ENCODE data around the gene SORCS2. TPM values are rescaled to one million over a fixed set of nuclear protein-coding genes. Genes with fewer than 3 reads are reported as not detected.

Gene SORCS2
- polyA plus RNA-seq, 1 donor from 2014 or later, result 1.0 TPM

DNA sequence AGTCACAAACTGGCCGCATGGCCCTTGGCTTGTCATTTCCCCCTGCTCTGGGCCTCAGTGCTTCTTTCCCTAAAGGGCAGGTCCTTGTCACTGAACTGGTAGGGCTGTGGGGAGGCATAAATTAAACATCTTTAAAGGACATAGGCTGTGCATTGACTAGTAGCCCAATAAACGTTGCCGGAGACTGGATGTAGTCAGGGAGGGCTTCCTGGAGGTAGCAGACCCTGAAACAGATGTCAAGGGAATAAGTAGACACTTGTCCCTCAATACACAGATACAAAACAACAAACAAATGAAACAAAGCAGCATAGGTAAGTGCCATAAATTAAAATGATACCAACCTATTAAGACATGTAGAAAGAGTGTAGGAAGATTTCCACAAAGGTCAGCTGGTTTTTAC, 314.2 kb downstream of the SORCS2 start:
- Histone ChIP-seq H3F3A (ENCODE audit: insufficient read depth, low read length, poor library complexity, severe bottlenecking) (no peaks in the 10 kb centered on the region), H3K79me2 (replicated peaks; ENCODE audit: insufficient read depth, low read length) (no peaks in the 10 kb centered on the region), H3K27me3 (ENCODE audit: insufficient read depth, low read depth, low read length) (no peaks in the 10 kb centered on the region), H3K9ac (ENCODE audit: low read length) (no peak overlapping the region), H3K4me3 (ENCODE audit: low read length) (no peak overlapping the region), H3K27ac (ENCODE audit: low read length) (no peak overlapping the region), H3K9me3 (ENCODE audit: low read length) (no peaks in the 10 kb centered on the region), H3K36me3 (ENCODE audit: insufficient read depth, low read length) (no peaks in the 10 kb centered on the region), H3K9me2 (ENCODE audit: insufficient read depth, low read length) (no peaks in the 10 kb centered on the region), H3K4me2 (ENCODE audit: low read length) (no peak overlapping the region), H2AFZ (ENCODE audit: low read depth, low read length) (no peak overlapping the region), H4K20me1 (ENCODE audit: insufficient read depth) (no peaks in the 10 kb centered on the region)
- TF ChIP-seq, protein P1, sequence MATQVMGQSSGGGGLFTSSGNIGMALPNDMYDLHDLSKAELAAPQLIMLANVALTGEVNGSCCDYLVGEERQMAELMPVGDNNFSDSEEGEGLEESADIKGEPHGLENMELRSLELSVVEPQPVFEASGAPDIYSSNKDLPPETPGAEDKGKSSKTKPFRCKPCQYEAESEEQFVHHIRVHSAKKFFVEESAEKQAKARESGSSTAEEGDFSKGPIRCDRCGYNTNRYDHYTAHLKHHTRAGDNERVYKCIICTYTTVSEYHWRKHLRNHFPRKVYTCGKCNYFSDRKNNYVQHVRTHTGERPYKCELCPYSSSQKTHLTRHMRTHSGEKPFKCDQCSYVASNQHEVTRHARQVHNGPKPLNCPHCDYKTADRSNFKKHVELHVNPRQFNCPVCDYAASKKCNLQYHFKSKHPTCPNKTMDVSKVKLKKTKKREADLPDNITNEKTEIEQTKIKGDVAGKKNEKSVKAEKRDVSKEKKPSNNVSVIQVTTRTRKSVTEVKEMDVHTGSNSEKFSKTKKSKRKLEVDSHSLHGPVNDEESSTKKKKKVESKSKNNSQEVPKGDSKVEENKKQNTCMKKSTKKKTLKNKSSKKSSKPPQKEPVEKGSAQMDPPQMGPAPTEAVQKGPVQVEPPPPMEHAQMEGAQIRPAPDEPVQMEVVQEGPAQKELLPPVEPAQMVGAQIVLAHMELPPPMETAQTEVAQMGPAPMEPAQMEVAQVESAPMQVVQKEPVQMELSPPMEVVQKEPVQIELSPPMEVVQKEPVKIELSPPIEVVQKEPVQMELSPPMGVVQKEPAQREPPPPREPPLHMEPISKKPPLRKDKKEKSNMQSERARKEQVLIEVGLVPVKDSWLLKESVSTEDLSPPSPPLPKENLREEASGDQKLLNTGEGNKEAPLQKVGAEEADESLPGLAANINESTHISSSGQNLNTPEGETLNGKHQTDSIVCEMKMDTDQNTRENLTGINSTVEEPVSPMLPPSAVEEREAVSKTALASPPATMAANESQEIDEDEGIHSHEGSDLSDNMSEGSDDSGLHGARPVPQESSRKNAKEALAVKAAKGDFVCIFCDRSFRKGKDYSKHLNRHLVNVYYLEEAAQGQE (IDR thresholded peaks at IDR 0.05; ENCODE audit: borderline replicate concordance), result no peak
- TF ChIP-seq EP300 (conservative IDR thresholded peaks at IDR 0.05; ENCODE audit: poor library complexity, severe bottlenecking), result no peak
- no peak for TF ChIP-seq TAF1 (IDR thresholded peaks at IDR 0.05; ENCODE audit: low read depth)
- no peak for TF ChIP-seq EZH2 (IDR thresholded peaks at IDR 0.05; ENCODE audit: borderline replicate concordance, insufficient read depth, low read length, poor library complexity, severe bottlenecking)
- TF ChIP-seq POLR2AphosphoS5 (IDR thresholded peaks at IDR 0.05), result no peak
- TF ChIP-seq SMC3 (conservative IDR thresholded peaks at IDR 0.05; ENCODE audit: poor library complexity), result no peak
- TF ChIP-seq MXI1 (conservative IDR thresholded peaks at IDR 0.05; ENCODE audit: poor library complexity, severe bottlenecking), result no peak
- no peak for TF ChIP-seq CTCF (IDR thresholded peaks at IDR 0.05; ENCODE audit: poor library complexity, severe bottlenecking)

DNA sequence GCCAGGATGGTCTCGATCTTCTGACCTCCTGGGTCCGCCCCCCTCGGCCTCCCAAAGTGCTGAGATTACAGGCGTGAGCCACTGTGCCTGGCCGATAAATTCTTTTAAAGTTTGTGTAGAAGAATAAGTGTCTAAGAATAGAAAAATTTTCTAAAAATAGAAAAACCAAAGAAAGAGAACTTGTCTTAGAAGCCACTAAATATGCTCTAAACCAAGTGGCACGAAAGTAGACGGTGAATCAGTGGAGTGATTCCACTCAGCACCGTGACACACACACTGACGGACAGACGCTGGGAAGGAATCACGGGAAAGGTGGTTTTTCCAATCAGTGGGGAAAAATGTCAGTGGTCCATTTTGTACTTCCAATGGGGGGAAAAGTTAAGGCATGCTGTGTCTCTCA, 315.0 kb downstream of the SORCS2 start:
- TF ChIP-seq RAD21 (conservative IDR thresholded peaks at IDR 0.05) (no peak), EP300 (conservative IDR thresholded peaks at IDR 0.05; ENCODE audit: poor library complexity, severe bottlenecking) (no peak), TAF1 (IDR thresholded peaks at IDR 0.05; ENCODE audit: low read depth) (no peak), POLR2AphosphoS5 (IDR thresholded peaks at IDR 0.05) (no peak)
- H3K4me2 ChIP-seq (ENCODE audit: low read length), result no peak overlapping the region
- H2AFZ ChIP-seq (ENCODE audit: low read depth, low read length), result no peak overlapping the region
- H3K9me3 ChIP-seq (ENCODE audit: low read length), result no peaks in the 10 kb centered on the region
- H3F3A ChIP-seq (ENCODE audit: insufficient read depth, low read length, poor library complexity, severe bottlenecking), result no peaks in the 10 kb centered on the region
- no peaks in the 10 kb centered on the region for H3K27me3 ChIP-seq (ENCODE audit: insufficient read depth, low read depth, low read length)
- H3K36me3 ChIP-seq (ENCODE audit: insufficient read depth, low read length), result no peaks in the 10 kb centered on the region
- H4K20me1 ChIP-seq (ENCODE audit: insufficient read depth), result no peaks in the 10 kb centered on the region
- H3K4me3 ChIP-seq (ENCODE audit: low read length), result no peak overlapping the region
- no peak overlapping the region for H3K9ac ChIP-seq (ENCODE audit: low read length)
- no peak overlapping the region for H3K27ac ChIP-seq (ENCODE audit: low read length)
- no peaks in the 10 kb centered on the region for H3K79me2 ChIP-seq (replicated peaks; ENCODE audit: insufficient read depth, low read length)
- no peaks in the 10 kb centered on the region for H3K9me2 ChIP-seq (ENCODE audit: insufficient read depth, low read length)

- peaks cover 4% of the 10 kb centered on the region for H3F3A ChIP-seq (ENCODE audit: insufficient read depth, low read length, poor library complexity, severe bottlenecking)
- H3K36me3 ChIP-seq (ENCODE audit: insufficient read depth, low read length), result no peaks in the 10 kb centered on the region
- no peak overlapping the region for H2AFZ ChIP-seq (ENCODE audit: low read depth, low read length)
- H3K27ac ChIP-seq (ENCODE audit: low read length), result no peak overlapping the region
- no peak for TF ChIP-seq EZH2 (IDR thresholded peaks at IDR 0.05; ENCODE audit: borderline replicate concordance, insufficient read depth, low read length, poor library complexity, severe bottlenecking)
- TF ChIP-seq, protein P1 (IDR thresholded peaks at IDR 0.05; ENCODE audit: borderline replicate concordance), result no peak
- TF ChIP-seq TAF1 (IDR thresholded peaks at IDR 0.05; ENCODE audit: low read depth), result no peak
- no peak for TF ChIP-seq SMC3 (conservative IDR thresholded peaks at IDR 0.05; ENCODE audit: poor library complexity)
- TF ChIP-seq EP300 (conservative IDR thresholded peaks at IDR 0.05; ENCODE audit: poor library complexity, severe bottlenecking), result no peak
- no peak for TF ChIP-seq POLR2AphosphoS5 (IDR thresholded peaks at IDR 0.05)
- TF ChIP-seq RAD21 (conservative IDR thresholded peaks at IDR 0.05), result no peak
- TF ChIP-seq CTCF (IDR thresholded peaks at IDR 0.05; ENCODE audit: poor library complexity, severe bottlenecking), result no peak
- TF ChIP-seq MXI1 (conservative IDR thresholded peaks at IDR 0.05; ENCODE audit: poor library complexity, severe bottlenecking), result no peak
- no peaks in the 10 kb centered on the region for H3K9me3 ChIP-seq (ENCODE audit: low read length)
- H3K9me2 ChIP-seq (ENCODE audit: insufficient read depth, low read length), result no peaks in the 10 kb centered on the region
- H3K4me2 ChIP-seq (ENCODE audit: low read length), result no peak overlapping the region
- no peaks in the 10 kb centered on the region for H3K27me3 ChIP-seq (ENCODE audit: insufficient read depth, low read depth, low read length)
- H3K79me2 ChIP-seq (replicated peaks; ENCODE audit: insufficient read depth, low read length), result no peaks in the 10 kb centered on the region
- H3K9ac ChIP-seq (ENCODE audit: low read length), result no peak overlapping the region
- no peak overlapping the region for H3K4me3 ChIP-seq (ENCODE audit: low read length)
- H4K20me1 ChIP-seq (ENCODE audit: insufficient read depth), result no peaks in the 10 kb centered on the region
Measured at GRCh38 chr4:7510066-7510465, 317.7 kb downstream of the SORCS2 start.

Measured in neural cell (in vitro differentiated cells).